Type B pancreatic cell (in vitro differentiated cells): ENCODE measurements around the gene ARMH3. TPM values are rescaled to one million over a fixed set of nuclear protein-coding genes. Genes with fewer than 3 reads are reported as not detected.

Experiments used
- DNase-seq: peaks from one replicate; pipeline ENCODE4 v3.0.0; 2021; ENCODE audit warnings: mixed read lengths; ENCODE audit not compliant: unreplicated experiment; ENCODE audit errors: extremely low spot score
- H3K27ac Mint-ChIP-seq: 2 replicates; pipeline ENCODE4 v1.8.0; 2021; ENCODE audit warnings: mild to moderate bottlenecking, mixed read lengths
- H3K27me3 Mint-ChIP-seq: 2 replicates; pipeline ENCODE4 v1.8.0; 2021; ENCODE audit warnings: mixed read lengths
- H3K36me3 Mint-ChIP-seq: 2 replicates; pipeline ENCODE4 v1.8.0; 2021; ENCODE audit warnings: mixed read lengths
- H3K4me1 Mint-ChIP-seq: one replicate; pipeline ENCODE4 v1.8.0; 2021; ENCODE audit warnings: mixed read lengths; ENCODE audit not compliant: unreplicated experiment
- H3K4me3 Mint-ChIP-seq: 2 replicates; pipeline ENCODE4 v1.8.0; 2021; ENCODE audit warnings: mild to moderate bottlenecking, mixed read lengths
- H3K9me3 Mint-ChIP-seq: 2 replicates; pipeline ENCODE4 v1.8.0; 2021; ENCODE audit warnings: mixed read lengths
- total RNA-seq: library from RNA; stranded (reverse); gene quantifications from 2 replicates; pipeline ENCODE4 v1.2.1, GENCODE V29; 2021; ENCODE audit warnings: low replicate concordance
- TF ChIP-seq, protein P1 (sequence below): fragments of 200-600 bp; sonication (generic); conservative IDR thresholded peaks from 2 replicates; pipeline ENCODE4 v1.5.0; 2021; ENCODE audit warnings: antibody characterized with exemption, mild to moderate bottlenecking

ARMH3 gene
- total RNA-seq, 1 donor from 2014 or later = 22.2 TPM

DNA sequence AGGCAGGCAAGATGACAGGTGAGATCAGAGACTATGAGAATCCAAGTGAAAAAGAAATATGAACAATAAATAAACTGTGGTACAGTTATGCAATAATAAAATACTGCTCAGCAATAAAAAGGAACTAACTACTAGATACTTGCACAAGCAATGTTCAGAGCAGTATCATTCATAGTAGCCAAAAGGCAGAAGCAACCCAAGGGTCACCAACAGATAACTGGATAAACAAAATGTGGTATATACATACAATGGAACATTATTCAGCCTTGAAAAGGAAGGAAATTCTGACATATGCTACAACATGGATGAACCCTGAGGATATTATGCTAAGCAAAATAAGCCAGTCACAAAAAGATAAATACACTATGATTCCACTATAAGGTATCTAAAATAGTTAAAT is 135.4 kb downstream of the ARMH3 start:
- H3K4me1 Mint-ChIP-seq = no peaks in the 10 kb centered on the region
- H3K4me3 Mint-ChIP-seq = no peak overlapping the region

DNA sequence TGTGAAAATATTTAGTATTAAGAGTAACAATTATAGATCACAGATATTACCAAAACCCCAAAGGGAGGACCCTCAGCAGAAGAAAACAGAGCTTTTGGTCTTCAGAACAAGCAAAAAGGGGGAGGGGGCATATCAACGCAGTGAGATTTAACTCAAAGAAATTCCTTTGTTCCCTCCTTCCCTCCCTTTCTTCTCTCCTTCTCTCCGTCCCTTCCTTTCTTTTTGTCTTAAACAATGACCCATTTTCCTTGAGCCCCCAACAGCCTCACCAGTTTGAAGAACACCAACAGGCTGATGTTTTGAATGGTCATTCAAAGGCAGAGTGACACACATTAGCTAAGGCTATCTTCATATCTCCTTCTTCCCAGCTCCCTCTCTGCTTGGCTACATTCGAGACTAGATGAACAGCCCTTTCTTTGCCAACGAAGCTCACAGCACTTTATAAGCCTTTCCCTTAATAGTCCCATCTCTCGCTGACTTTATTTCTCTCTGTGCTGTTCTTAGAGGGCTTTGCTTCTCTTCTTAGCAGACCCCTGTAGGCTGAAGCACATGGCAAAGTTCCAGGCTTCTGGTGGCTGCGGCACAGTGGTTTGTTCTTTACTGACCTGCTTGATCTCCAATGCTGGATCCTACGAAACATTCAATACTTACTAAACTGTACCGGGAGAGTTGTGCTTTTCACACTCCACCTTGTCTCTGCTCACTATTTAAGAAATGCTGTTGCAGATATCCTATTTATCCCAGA is 136.8 kb downstream of the ARMH3 start:
- TF ChIP-seq, protein P1, sequence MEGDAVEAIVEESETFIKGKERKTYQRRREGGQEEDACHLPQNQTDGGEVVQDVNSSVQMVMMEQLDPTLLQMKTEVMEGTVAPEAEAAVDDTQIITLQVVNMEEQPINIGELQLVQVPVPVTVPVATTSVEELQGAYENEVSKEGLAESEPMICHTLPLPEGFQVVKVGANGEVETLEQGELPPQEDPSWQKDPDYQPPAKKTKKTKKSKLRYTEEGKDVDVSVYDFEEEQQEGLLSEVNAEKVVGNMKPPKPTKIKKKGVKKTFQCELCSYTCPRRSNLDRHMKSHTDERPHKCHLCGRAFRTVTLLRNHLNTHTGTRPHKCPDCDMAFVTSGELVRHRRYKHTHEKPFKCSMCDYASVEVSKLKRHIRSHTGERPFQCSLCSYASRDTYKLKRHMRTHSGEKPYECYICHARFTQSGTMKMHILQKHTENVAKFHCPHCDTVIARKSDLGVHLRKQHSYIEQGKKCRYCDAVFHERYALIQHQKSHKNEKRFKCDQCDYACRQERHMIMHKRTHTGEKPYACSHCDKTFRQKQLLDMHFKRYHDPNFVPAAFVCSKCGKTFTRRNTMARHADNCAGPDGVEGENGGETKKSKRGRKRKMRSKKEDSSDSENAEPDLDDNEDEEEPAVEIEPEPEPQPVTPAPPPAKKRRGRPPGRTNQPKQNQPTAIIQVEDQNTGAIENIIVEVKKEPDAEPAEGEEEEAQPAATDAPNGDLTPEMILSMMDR = no peak
- Mint-ChIP-seq H3K9me3 (no peaks in the 10 kb centered on the region), H3K4me1 (no peaks in the 10 kb centered on the region), H3K36me3 (peaks cover 15% of the 10 kb centered on the region), H3K27me3 (no peaks in the 10 kb centered on the region), H3K4me3 (no peak overlapping the region), H3K27ac (peak overlapping the region; percentile 14)
- no peak for DNase-seq

More for the DNA sequence above, 135.4 kb downstream of the ARMH3 start:
- Mint-ChIP-seq H3K27ac (no peak overlapping the region), H3K36me3 (peaks cover 19% of the 10 kb centered on the region), H3K27me3 (no peaks in the 10 kb centered on the region), H3K9me3 (no peaks in the 10 kb centered on the region)
- TF ChIP-seq, protein P1 = no peak
- no peak for DNase-seq

DNA sequence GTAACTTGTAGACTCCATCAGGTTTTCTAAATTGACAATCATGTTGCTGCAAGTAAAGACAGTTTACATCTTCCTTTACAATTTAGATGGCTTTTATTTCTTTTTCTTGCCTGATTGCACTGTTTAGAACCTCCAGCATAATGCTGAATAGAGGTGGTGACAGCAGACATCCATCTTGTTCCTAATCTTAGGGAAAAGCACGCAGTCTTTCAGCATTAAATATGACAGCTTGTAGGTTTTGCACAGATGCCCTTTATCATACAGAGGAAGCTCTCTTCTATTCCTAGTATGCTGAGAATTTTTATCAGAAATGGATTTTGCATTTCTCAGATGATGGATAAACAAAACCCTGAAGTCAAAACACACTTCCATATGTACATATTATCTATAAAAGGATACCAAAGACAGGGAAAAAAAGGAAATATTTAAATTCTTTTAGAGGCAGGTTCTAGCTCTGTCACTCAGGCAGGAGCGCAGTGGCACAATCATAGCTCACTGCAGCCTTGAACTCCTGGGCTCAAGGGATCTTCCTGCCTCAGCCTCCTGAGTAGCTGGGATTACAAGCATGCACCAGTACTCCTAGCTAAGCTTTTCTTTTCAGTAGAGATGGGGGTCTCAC is 143.3 kb downstream of the ARMH3 start:
- no peak overlapping the region for H3K4me3 Mint-ChIP-seq
- H3K27ac Mint-ChIP-seq = no peak overlapping the region
- H3K4me1 Mint-ChIP-seq = no peaks in the 10 kb centered on the region
- TF ChIP-seq, protein P1 = no peak
- DNase-seq = no peak
- no peaks in the 10 kb centered on the region for H3K9me3 Mint-ChIP-seq
- no peaks in the 10 kb centered on the region for H3K27me3 Mint-ChIP-seq
- H3K36me3 Mint-ChIP-seq = peaks cover 4% of the 10 kb centered on the region

DNA sequence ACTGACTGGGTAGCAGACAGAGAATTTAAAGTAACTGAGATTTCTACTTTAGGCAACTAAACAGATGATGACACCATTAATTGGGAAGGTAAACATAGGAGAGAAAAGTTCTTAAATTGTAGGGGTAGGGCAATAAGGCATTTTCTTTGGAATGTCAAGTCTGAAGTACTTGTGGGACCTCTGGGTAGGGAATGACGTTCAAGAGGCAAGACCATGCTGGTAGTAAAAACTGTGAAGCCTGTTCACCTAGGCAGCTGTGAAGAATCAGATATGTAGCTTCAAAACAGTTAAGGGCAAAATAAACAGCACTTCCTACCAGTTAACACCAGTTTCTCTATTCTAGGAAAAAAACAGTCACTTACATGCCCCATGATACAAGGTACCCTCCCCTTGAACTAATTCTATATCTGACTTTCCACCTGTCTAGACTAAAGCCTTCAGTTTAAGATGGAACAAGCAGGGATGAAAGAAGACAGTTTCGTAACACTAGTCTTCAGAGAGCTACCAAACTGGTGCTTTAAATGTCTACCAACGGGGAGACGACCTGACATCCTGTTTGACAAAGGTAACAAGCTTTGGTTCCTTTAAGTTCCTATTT is 149.3 kb downstream of the ARMH3 start:
- no peaks in the 10 kb centered on the region for H3K9me3 Mint-ChIP-seq
- H3K4me3 Mint-ChIP-seq = no peak overlapping the region
- no peak overlapping the region for H3K27ac Mint-ChIP-seq
- H3K4me1 Mint-ChIP-seq = peaks cover 18% of the 10 kb centered on the region
- no peak for DNase-seq
- no peaks in the 10 kb centered on the region for H3K27me3 Mint-ChIP-seq
- TF ChIP-seq, protein P1 = no peak
- H3K36me3 Mint-ChIP-seq = peaks cover 5% of the 10 kb centered on the region

DNA sequence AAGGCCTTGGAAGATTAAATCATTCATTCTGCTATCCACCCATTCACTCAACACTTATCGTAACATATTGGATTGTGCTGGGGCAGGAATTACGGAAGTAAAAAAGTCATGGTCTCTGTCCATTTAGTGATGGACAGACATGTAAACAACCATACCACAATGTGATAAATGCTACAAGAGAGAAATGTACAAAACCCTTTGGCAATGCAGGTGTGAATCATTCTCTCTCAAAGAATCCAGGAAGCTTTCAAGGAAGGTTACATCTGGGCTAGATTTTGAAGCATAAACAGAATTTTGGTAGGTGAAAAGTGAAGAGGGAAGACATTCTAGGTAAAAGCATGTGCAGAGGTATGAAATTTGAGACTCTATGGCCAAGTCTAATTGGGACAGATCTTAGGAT is 150.7 kb downstream of the ARMH3 start:
- Mint-ChIP-seq H3K36me3 (peaks cover 5% of the 10 kb centered on the region), H3K4me1 (peaks cover 18% of the 10 kb centered on the region), H3K9me3 (no peaks in the 10 kb centered on the region), H3K27me3 (no peaks in the 10 kb centered on the region), H3K4me3 (no peak overlapping the region), H3K27ac (no peak overlapping the region)
- DNase-seq = no peak
- TF ChIP-seq, protein P1 = no peak
